HL-60 (cell line): Measurements from ENCODE around the gene MYG1.

Source experiments
- DNase-seq, 2 experiments: peaks; one replicate each; pipeline ENCODE4 v3.0.0-alpha.2; 2010 to 2020; ENCODE audit warnings: low read depth in 1 of 2, low spot score in 1 of 2
- H3K27ac ChIP-seq: fragments of 250-450 bp; sonication (Bioruptor Pico); replicated peaks from 2 replicates; pipeline ENCODE4 v1.5.1; 2020; ENCODE audit warnings: mild to moderate bottlenecking, moderate library complexity
- H3K27me3 ChIP-seq: fragments of 250-450 bp; sonication (Bioruptor Pico); 2 replicates; pipeline ENCODE4 v1.5.1; 2021; ENCODE audit warnings: mild to moderate bottlenecking, moderate library complexity; ENCODE audit not compliant: insufficient read depth, poor library complexity, severe bottlenecking
- H3K4me3 ChIP-seq: replicated peaks from 2 replicates; pipeline ENCODE4 v1.5.1; 2011; ENCODE audit warnings: mild to moderate bottlenecking, control low read depth, low read length; ENCODE audit not compliant: insufficient read depth
- GABPA ChIP-seq: IDR thresholded peaks from 2 replicates; pipeline ENCODE4 v1.6.1; 2012; ENCODE audit warnings: low read depth
- POLR2AphosphoS5 ChIP-seq: IDR thresholded peaks from 2 replicates; pipeline ENCODE4 v1.6.1; 2012; ENCODE audit warnings: low read depth
- SPI1 ChIP-seq: IDR thresholded peaks from 2 replicates; pipeline ENCODE4 v1.6.1; 2012; ENCODE audit warnings: low read depth, mild to moderate bottlenecking, borderline replicate concordance
- TF ChIP-seq, protein P1 (sequence below): IDR thresholded peaks from one replicate; pipeline ENCODE4 v1.5.1; 2011; ENCODE audit warnings: low read length, control low read depth, inconsistent platforms; ENCODE audit not compliant: insufficient read depth
- TF ChIP-seq, protein P2 (sequence below): IDR thresholded peaks from 2 replicates; pipeline ENCODE4 v1.6.1; 2012; ENCODE audit warnings: low read depth; ENCODE audit not compliant: insufficient replicate concordance

Gene MYG1

GRCh38 chr12:53299101-53299453 is 418 bp upstream of the MYG1 start:
- Histone ChIP-seq H3K4me3 (peak overlapping the region; percentile 95), H3K27ac (peak overlapping the region; percentile 95), H3K27me3 (no peaks in the 10 kb centered on the region)
- peak; percentile 82 to 90 for DNase-seq
- TF ChIP-seq, protein P1, sequence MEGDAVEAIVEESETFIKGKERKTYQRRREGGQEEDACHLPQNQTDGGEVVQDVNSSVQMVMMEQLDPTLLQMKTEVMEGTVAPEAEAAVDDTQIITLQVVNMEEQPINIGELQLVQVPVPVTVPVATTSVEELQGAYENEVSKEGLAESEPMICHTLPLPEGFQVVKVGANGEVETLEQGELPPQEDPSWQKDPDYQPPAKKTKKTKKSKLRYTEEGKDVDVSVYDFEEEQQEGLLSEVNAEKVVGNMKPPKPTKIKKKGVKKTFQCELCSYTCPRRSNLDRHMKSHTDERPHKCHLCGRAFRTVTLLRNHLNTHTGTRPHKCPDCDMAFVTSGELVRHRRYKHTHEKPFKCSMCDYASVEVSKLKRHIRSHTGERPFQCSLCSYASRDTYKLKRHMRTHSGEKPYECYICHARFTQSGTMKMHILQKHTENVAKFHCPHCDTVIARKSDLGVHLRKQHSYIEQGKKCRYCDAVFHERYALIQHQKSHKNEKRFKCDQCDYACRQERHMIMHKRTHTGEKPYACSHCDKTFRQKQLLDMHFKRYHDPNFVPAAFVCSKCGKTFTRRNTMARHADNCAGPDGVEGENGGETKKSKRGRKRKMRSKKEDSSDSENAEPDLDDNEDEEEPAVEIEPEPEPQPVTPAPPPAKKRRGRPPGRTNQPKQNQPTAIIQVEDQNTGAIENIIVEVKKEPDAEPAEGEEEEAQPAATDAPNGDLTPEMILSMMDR = no peak
- TF ChIP-seq SPI1 (peak; percentile 62; the same call in 1 of the 2 replicates), GABPA (no peak)
- TF ChIP-seq, protein P2, sequence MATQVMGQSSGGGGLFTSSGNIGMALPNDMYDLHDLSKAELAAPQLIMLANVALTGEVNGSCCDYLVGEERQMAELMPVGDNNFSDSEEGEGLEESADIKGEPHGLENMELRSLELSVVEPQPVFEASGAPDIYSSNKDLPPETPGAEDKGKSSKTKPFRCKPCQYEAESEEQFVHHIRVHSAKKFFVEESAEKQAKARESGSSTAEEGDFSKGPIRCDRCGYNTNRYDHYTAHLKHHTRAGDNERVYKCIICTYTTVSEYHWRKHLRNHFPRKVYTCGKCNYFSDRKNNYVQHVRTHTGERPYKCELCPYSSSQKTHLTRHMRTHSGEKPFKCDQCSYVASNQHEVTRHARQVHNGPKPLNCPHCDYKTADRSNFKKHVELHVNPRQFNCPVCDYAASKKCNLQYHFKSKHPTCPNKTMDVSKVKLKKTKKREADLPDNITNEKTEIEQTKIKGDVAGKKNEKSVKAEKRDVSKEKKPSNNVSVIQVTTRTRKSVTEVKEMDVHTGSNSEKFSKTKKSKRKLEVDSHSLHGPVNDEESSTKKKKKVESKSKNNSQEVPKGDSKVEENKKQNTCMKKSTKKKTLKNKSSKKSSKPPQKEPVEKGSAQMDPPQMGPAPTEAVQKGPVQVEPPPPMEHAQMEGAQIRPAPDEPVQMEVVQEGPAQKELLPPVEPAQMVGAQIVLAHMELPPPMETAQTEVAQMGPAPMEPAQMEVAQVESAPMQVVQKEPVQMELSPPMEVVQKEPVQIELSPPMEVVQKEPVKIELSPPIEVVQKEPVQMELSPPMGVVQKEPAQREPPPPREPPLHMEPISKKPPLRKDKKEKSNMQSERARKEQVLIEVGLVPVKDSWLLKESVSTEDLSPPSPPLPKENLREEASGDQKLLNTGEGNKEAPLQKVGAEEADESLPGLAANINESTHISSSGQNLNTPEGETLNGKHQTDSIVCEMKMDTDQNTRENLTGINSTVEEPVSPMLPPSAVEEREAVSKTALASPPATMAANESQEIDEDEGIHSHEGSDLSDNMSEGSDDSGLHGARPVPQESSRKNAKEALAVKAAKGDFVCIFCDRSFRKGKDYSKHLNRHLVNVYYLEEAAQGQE = no peak

GRCh38 chr12:53300187-53300586 is 692 bp downstream of the MYG1 start:
- Histone ChIP-seq H3K27me3 (no peaks in the 10 kb centered on the region), H3K27ac (peak overlapping the region; percentile 95), H3K4me3 (peak overlapping the region; percentile 95)
- TF ChIP-seq, protein P2 = no peak
- DNase-seq = no peak

GRCh38 chr12:53302903-53303302 is 3.4 kb downstream of the MYG1 start:
- H3K27me3 ChIP-seq = no peaks in the 10 kb centered on the region
- H3K4me3 ChIP-seq = no peak overlapping the region
- no peak for DNase-seq
- TF ChIP-seq, protein P1 = no peak
- TF ChIP-seq POLR2AphosphoS5 (no peak), SPI1 (no peak), GABPA (no peak)
- TF ChIP-seq, protein P2 = no peak
- H3K27ac ChIP-seq = no peak overlapping the region

GRCh38 chr12:53306826-53307225 is 7.3 kb downstream of the MYG1 start:
- Histone ChIP-seq H3K27me3 (no peaks in the 10 kb centered on the region), H3K4me3 (no peak overlapping the region), H3K27ac (no peak overlapping the region)
- no peak for DNase-seq
- TF ChIP-seq GABPA = no peak
- TF ChIP-seq, protein P1 = no peak
- no peak for TF ChIP-seq POLR2AphosphoS5
- TF ChIP-seq, protein P2 = no peak
- no peak for TF ChIP-seq SPI1
